Tibial nerve (tissue), 4 donors: Measurements from ENCODE around the gene CDCA7.

Experiments used
- CTCF ChIP-seq, 5 experiments: fragments of 200-600 bp in 3 of 5; fragments of 450-650 bp in 2 of 5; sonication (generic) in 3 of 5; IDR thresholded peaks; one replicate each; pipeline ENCODE4 v1.5.1; 2016 to 2019; ENCODE audit warnings: antibody characterized with exemption in 5 of 5, mild to moderate bottlenecking in 3 of 5, moderate library complexity in 2 of 5
- EP300 ChIP-seq, 2 donors: sonication (generic); formaldehyde crosslinking; IDR thresholded peaks; one replicate each; pipeline ENCODE4 v1.6.1; 2017; ENCODE audit warnings: antibody characterized with exemption in 2 of 2, mild to moderate bottlenecking in 1 of 2
- POLR2A ChIP-seq, 2 donors: fragments of 450-650 bp; IDR thresholded peaks; one replicate each; pipeline ENCODE4 v1.6.1; 2017; ENCODE audit warnings: antibody characterized with exemption in 2 of 2, mild to moderate bottlenecking in 2 of 2, moderate library complexity in 2 of 2

- TF ChIP-seq CTCF (IDR thresholded peaks at IDR 0.05) = no peak
- no peak for TF ChIP-seq POLR2A (IDR thresholded peaks at IDR 0.05)
- TF ChIP-seq EP300 (IDR thresholded peaks at IDR 0.05) = no peak
Measured at GRCh38 chr2:173349287-173349686, 5.4 kb upstream of the CDCA7 start.
